ENCODE data around the gene DLG4.

DNA sequence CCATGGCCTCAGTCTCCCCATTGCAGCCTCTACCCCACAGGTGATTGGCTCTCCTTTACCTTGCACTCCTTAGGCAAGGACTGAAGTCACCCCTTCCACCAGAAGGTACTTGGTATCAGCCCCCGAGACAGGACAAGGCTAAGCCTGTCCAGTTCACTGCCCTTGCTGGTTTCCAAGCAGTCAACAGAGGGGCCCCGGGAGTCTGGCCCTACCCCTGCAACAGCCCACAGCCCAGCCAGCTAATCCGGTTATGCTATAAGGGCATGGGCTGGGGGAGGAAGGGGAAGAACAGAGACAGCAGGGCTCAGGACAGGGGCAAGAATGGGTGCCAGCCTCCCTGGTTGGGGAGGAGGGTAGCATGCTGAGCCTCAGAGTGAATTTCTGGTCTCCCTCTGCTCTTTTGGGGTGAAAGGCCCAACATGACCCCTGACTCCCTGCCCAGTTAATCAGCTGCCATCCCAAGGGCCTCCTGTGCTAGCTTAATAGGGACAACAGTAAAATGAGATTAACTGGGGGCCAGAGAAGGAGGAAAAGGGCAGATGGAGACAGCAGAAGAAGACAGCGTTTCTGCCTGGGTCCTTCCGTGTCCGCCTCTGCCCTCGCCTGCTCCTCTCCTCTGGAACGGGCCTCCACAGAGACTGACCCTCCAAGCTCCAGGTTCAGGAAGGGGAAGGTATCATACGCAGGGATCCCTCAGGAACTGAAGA, 10.7 kb downstream of the DLG4 start:
- TF ChIP-seq, protein P1, sequence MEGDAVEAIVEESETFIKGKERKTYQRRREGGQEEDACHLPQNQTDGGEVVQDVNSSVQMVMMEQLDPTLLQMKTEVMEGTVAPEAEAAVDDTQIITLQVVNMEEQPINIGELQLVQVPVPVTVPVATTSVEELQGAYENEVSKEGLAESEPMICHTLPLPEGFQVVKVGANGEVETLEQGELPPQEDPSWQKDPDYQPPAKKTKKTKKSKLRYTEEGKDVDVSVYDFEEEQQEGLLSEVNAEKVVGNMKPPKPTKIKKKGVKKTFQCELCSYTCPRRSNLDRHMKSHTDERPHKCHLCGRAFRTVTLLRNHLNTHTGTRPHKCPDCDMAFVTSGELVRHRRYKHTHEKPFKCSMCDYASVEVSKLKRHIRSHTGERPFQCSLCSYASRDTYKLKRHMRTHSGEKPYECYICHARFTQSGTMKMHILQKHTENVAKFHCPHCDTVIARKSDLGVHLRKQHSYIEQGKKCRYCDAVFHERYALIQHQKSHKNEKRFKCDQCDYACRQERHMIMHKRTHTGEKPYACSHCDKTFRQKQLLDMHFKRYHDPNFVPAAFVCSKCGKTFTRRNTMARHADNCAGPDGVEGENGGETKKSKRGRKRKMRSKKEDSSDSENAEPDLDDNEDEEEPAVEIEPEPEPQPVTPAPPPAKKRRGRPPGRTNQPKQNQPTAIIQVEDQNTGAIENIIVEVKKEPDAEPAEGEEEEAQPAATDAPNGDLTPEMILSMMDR (IDR thresholded peaks at IDR 0.05; ENCODE audit: insufficient read depth, low read depth, low read length), result no peak
- TF ChIP-seq EZH2 (IDR thresholded peaks at IDR 0.05; ENCODE audit: insufficient read depth, low read length), result no peak
